Keratinocyte (primary cell): ENCODE results near the gene MAGI1. TPM values are rescaled to one million over a fixed set of nuclear protein-coding genes. Genes with fewer than 3 reads are reported as not detected.

ENCODE experiments used
- DNase-seq: peaks from one replicate; pipeline ENCODE4 v3.0.0-alpha.2; 2011; ENCODE audit warnings: low read depth, missing footprints, low spot score
- FAIRE-seq: peaks from 2 replicates; lab custom pipeline; 2011; peaks lifted over from hg19 to GRCh38; lab: Jason Lieb, UNC
- H2AFZ ChIP-seq: 2 replicates; pipeline ENCODE4 v1.6.0; 2012; ENCODE audit warnings: low read length, control low read depth, inconsistent platforms; ENCODE audit not compliant: control insufficient read depth
- H3K27ac ChIP-seq: 2 replicates; pipeline ENCODE4 v1.5.1; 2011; ENCODE audit warnings: low read length; ENCODE audit not compliant: control insufficient read depth, insufficient read depth
- H3K27me3 ChIP-seq: 3 replicates; pipeline ENCODE4 v1.6.0; 2011; ENCODE audit warnings: low read length; ENCODE audit not compliant: control insufficient read depth, insufficient read depth; ENCODE audit errors: extremely low read depth
- H3K36me3 ChIP-seq, 2 experiments: 2 replicates in 1 of 2; 3 replicates in 1 of 2; pipeline ENCODE4 v1.5.1; 2011; ENCODE audit warnings: low read length in 2 of 2, mild to moderate bottlenecking in 1 of 2; ENCODE audit not compliant: control insufficient read depth in 2 of 2, insufficient read depth in 2 of 2; ENCODE audit errors: extremely low read depth in 1 of 2
- H3K4me1 ChIP-seq: 3 replicates; pipeline ENCODE4 v1.5.1; 2011; ENCODE audit warnings: low read length; ENCODE audit not compliant: control insufficient read depth, insufficient read depth; ENCODE audit errors: extremely low read depth
- H3K4me2 ChIP-seq: 3 replicates; pipeline ENCODE4 v1.6.0; 2011; ENCODE audit warnings: low read depth, low read length; ENCODE audit not compliant: control insufficient read depth, insufficient read depth; ENCODE audit errors: extremely low read depth
- H3K4me3 ChIP-seq, 3 experiments: fragments of 200-600 bp in 1 of 3; sonication (generic) in 1 of 3; 2 replicates in 2 of 3; 3 replicates in 1 of 3; pipeline ENCODE4 v1.5.1; 2011 to 2016; ENCODE audit warnings: low read length in 3 of 3, mild to moderate bottlenecking in 3 of 3, control low read depth in 2 of 3, inconsistent platforms in 1 of 3, low read depth in 1 of 3, mixed read lengths in 1 of 3, mixed run types in 1 of 3, moderate library complexity in 1 of 3; ENCODE audit not compliant: control insufficient read depth in 2 of 3, insufficient read depth in 2 of 3; ENCODE audit errors: extremely low read depth in 1 of 3
- H3K79me2 ChIP-seq: 2 replicates; pipeline ENCODE4 v1.6.0; 2012; ENCODE audit warnings: low read length; ENCODE audit not compliant: control insufficient read depth, insufficient read depth
- H3K9ac ChIP-seq: 3 replicates; pipeline ENCODE4 v1.6.0; 2011; ENCODE audit warnings: low read length; ENCODE audit not compliant: control insufficient read depth, insufficient read depth; ENCODE audit errors: extremely low read depth
- H3K9me1 ChIP-seq: 3 replicates; pipeline ENCODE4 v1.6.0; 2011; ENCODE audit warnings: low read length; ENCODE audit not compliant: control insufficient read depth, insufficient read depth; ENCODE audit errors: extremely low read depth
- H3K9me3 ChIP-seq: 2 replicates; pipeline ENCODE4 v1.5.1; 2012; ENCODE audit warnings: low read depth, low read length; ENCODE audit not compliant: control insufficient read depth
- H4K20me1 ChIP-seq: 3 replicates; pipeline ENCODE4 v1.6.0; 2011; ENCODE audit warnings: low read length; ENCODE audit not compliant: control insufficient read depth, insufficient read depth; ENCODE audit errors: extremely low read depth
- EZH2 ChIP-seq: IDR thresholded peaks from one replicate; pipeline ENCODE4 v1.6.1; 2012; ENCODE audit warnings: inconsistent platforms, mild to moderate bottlenecking, low read length, moderate library complexity
- dilution Hi-C: fragments of 300-500 bp; cut with MboI; formaldehyde crosslinking; loops from one replicate; pipeline ENCODE4 v1.7.0; 2020; ENCODE audit warnings: low sequenced_read_pairs; ENCODE audit not compliant: extremely low pct_ligation_motif_present
- polyA plus RNA-seq, 5 experiments: library from polyadenylated mRNA; depleted of rRNA in 3 of 5; stranded (reverse) in 3 of 5; stranded (forward) in 1 of 5; unstranded in 1 of 5; fragments of >200 nt; gene quantifications; 1 replicate in 1 of 5; 2 replicates in 3 of 5; 3 replicates in 1 of 5; pipeline versions ENCODE4 v1.2.1 to v1.2.3, GENCODE V29; 2011 to 2012; ENCODE audit warnings: missing spikeins in 2 of 5, low read depth in 1 of 5, low replicate concordance in 1 of 5
- TF ChIP-seq, protein P1 (sequence below), 3 experiments: IDR thresholded peaks in 1 of 3; conservative IDR thresholded peaks in 1 of 3; optimal IDR thresholded peaks in 1 of 3; 2 replicates in 2 of 3; 3 replicates in 1 of 3; pipeline versions ENCODE3 to v1.5.1; 2011; ENCODE audit warnings: low read length in 3 of 3, mild to moderate bottlenecking in 3 of 3, moderate library complexity in 2 of 3, control low read depth in 1 of 3, inconsistent platforms in 1 of 3; ENCODE audit not compliant: insufficient read depth in 2 of 3; ENCODE audit errors: extremely low read depth in 1 of 3

Gene MAGI1
- polyA plus RNA-seq, 1 donor (not counting 4 experiments of a cell fraction or from before 2014, with no cell fraction given), result 10.9 TPM

DNA sequence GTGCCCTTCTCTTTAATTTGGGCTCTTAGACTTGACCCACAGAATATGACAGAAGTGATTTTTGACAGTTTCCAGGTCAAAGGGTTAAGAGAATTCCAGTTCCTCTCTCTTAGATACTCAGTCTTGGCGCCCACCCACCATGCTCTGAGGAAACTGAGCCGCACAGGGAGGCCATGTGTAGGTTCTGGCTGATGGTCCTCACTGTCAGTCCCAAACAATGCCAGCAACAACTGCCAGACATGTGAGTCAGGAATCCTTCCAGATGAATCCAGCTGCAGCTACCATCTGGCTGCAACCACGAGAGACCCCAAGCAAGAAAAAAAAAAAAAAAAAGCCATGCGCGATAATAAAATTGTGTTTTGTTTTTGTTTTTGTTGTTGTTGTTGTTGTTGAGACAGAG, 326.6 kb downstream of the MAGI1 start:
- no peak for DNase-seq
- no peak for FAIRE-seq
- Histone ChIP-seq H3K9me1 (no peaks in the 10 kb centered on the region), H2AFZ (no peak overlapping the region), H3K4me1 (peaks cover 3% of the 10 kb centered on the region), H3K4me3 (no peak overlapping the region), H3K4me2 (no peak overlapping the region), H3K27ac (no peak overlapping the region), H4K20me1 (no peaks in the 10 kb centered on the region), H3K9me3 (no peaks in the 10 kb centered on the region), H3K9ac (no peak overlapping the region), H3K79me2 (no peaks in the 10 kb centered on the region), H3K36me3 (no peaks in the 10 kb centered on the region), H3K27me3 (no peaks in the 10 kb centered on the region)
- TF ChIP-seq, protein P1, sequence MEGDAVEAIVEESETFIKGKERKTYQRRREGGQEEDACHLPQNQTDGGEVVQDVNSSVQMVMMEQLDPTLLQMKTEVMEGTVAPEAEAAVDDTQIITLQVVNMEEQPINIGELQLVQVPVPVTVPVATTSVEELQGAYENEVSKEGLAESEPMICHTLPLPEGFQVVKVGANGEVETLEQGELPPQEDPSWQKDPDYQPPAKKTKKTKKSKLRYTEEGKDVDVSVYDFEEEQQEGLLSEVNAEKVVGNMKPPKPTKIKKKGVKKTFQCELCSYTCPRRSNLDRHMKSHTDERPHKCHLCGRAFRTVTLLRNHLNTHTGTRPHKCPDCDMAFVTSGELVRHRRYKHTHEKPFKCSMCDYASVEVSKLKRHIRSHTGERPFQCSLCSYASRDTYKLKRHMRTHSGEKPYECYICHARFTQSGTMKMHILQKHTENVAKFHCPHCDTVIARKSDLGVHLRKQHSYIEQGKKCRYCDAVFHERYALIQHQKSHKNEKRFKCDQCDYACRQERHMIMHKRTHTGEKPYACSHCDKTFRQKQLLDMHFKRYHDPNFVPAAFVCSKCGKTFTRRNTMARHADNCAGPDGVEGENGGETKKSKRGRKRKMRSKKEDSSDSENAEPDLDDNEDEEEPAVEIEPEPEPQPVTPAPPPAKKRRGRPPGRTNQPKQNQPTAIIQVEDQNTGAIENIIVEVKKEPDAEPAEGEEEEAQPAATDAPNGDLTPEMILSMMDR (optimal IDR thresholded peaks at IDR 0.05 in 1 of 3, IDR thresholded peaks at IDR 0.05 in 1 of 3, conservative IDR thresholded peaks at IDR 0.05 in 1 of 3; ENCODE audit: extremely low read depth in 1 of 3, insufficient read depth in 2 of 3, low read length in 3 of 3), result no peak
- TF ChIP-seq EZH2, result no peak
- dilution Hi-C loops, result no loop called here

DNA sequence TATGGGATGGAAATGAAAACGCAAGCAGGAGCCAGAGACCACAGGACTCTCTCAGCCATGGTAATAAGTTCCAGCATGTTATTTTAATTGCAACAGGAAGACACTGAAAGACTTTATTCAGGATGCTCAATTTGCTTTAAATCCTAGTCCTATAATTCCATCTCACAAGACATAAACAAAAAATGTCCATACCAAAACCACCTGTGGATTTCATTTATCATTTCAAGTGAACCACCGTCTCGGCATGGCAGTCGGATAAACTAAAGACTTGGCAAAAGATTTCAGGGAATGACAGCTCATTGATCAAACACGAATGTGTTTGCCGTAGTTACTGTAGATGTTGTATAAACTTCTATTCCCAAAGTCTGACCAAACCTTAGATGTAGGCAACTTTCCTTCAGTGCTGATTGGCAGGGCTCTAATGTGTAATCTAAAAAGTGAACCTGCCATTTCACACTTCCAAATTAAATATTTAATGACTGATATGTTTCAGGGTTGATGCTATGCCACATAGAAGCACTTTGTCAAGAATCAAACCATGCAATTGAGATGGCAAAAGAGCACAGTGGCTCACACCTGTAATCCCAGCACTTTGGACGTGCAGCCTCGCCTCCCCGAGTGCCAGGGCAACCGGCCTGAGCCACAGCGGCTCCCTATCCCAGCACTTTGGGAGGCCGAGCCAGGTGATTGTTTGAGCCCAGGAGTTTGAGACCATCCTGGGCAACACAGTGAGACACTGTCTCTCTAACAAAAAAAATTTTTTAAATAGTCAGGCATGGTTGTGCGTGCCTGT, 331.7 kb downstream of the MAGI1 start:
- no peak for FAIRE-seq
- H3K9ac ChIP-seq, result no peak overlapping the region
- H3K79me2 ChIP-seq, result no peaks in the 10 kb centered on the region
- no peaks in the 10 kb centered on the region for H3K9me3 ChIP-seq
- H3K4me3 ChIP-seq, result no peak overlapping the region
- H3K27ac ChIP-seq, result no peak overlapping the region
- H3K9me1 ChIP-seq, result no peaks in the 10 kb centered on the region
- DNase-seq, result no peak
- H3K4me1 ChIP-seq, result peaks cover 3% of the 10 kb centered on the region
- dilution Hi-C loops, result no loop called here
- H3K36me3 ChIP-seq, result no peaks in the 10 kb centered on the region
- no peak overlapping the region for H3K4me2 ChIP-seq
- TF ChIP-seq, protein P1 (optimal IDR thresholded peaks at IDR 0.05 in 1 of 3, IDR thresholded peaks at IDR 0.05 in 1 of 3, conservative IDR thresholded peaks at IDR 0.05 in 1 of 3; ENCODE audit: extremely low read depth in 1 of 3, insufficient read depth in 2 of 3, low read length in 3 of 3), result no peak
- no peak for TF ChIP-seq EZH2
- no peaks in the 10 kb centered on the region for H4K20me1 ChIP-seq
- no peak overlapping the region for H2AFZ ChIP-seq
- H3K27me3 ChIP-seq, result no peaks in the 10 kb centered on the region
